Right lobe of liver (tissue), 6 donors: ENCODE data around the gene CDC42BPA. TPM values are rescaled to one million over a fixed set of nuclear protein-coding genes. Genes with fewer than 3 reads are reported as not detected.

ENCODE experiments used
- ATAC-seq, 4 donors: fragments of 200-7000 bp; cut with Tn5 transposase; one replicate each; pipeline ENCODE4 v1.9.1; 2020; ENCODE audit warnings: mild to moderate bottlenecking in 4 of 4, moderate library complexity in 4 of 4
- DNase-seq, 3 donors: peaks; one replicate each; pipeline ENCODE4 v3.0.0-alpha.2; 2020
- H3K27ac ChIP-seq, 3 donors: fragments of 200-600 bp; one replicate each; pipeline ENCODE4 v1.8.0; 2022
- H3K27me3 ChIP-seq, 2 donors: fragments of 200-600 bp; one replicate each; pipeline ENCODE4 v1.8.0; 2022
- H3K36me3 ChIP-seq, 4 donors: fragments of 200-600 bp; sonication (generic) in 1 of 4; one replicate each; pipeline versions ENCODE4 v1.5.1 to v1.8.0; 2017 to 2022; ENCODE audit warnings: control low read depth in 1 of 4
- H3K4me1 ChIP-seq, 4 donors: fragments of 200-600 bp; sonication (generic) in 1 of 4; one replicate each; pipeline versions ENCODE4 v1.5.1 to v1.8.0; 2017 to 2022; ENCODE audit warnings: control low read depth in 1 of 4
- H3K4me3 ChIP-seq, 3 donors: fragments of 200-600 bp; one replicate each; pipeline ENCODE4 v1.8.0; 2022
- H3K9me3 ChIP-seq, 4 donors: fragments of 200-600 bp; sonication (generic) in 1 of 4; one replicate each; pipeline versions ENCODE4 v1.5.1 to v1.8.0; 2017 to 2022; ENCODE audit warnings: control low read depth in 1 of 4
- POLR2A ChIP-seq: fragments of 450-650 bp; IDR thresholded peaks from one replicate; pipeline ENCODE4 v1.6.1; 2017; ENCODE audit warnings: antibody characterized with exemption, mild to moderate bottlenecking
- WGBS: methylation state at CpG from one replicate; pipeline ENCODE4 v1.1.6; 2018; ENCODE audit warnings: low coverage, low lambda C conversion rate; ENCODE audit not compliant: insufficient coverage; ENCODE audit errors: missing lambda C conversion rate; 5-methylcytosine and 5-hydroxymethylcytosine counted together
- intact Hi-C, 2 donors: fragments of 100-400 bp; cut with DNase I; formaldehyde crosslinking; loops; one replicate each; pipeline versions ENCODE4 v1.11.2 to v1.14.1; 2022
- total RNA-seq, 6 experiments: library from RNA; depleted of rRNA in 2 of 6; stranded (reverse); fragments of >200 nt in 2 of 6; fragmentation: NEBNext Ultra II Directional in 3 of 6; extraction: Animal tissue kit (Norgen Biotek cat#: 25700) in 3 of 6; gene quantifications; one replicate each; pipeline versions ENCODE4 v1.1.0 to v1.2.4, GENCODE V29; 2016 to 2023
- TF ChIP-seq, protein P1 (sequence below), 4 donors: fragments of 200-600 bp in 3 of 4; fragments of 450-650 bp in 1 of 4; IDR thresholded peaks; one replicate each; pipeline versions ENCODE4 v1.5.1 to v1.8.0; 2016 to 2022; ENCODE audit warnings: antibody characterized with exemption in 4 of 4, mild to moderate bottlenecking in 2 of 4
- donor health status: DM: no; HTN: yes; CAD: no.
- donor health status: DM: no; HTN: no; CAD: no.
- donor health status: DM: no; HTN: no; CAD: no.
- donor health status: DM: no; HTN: yes; CAD: no.
- donor health status: DM: no; HTN: yes; CAD: no.

Gene CDC42BPA
- total RNA-seq, 6 experiments from 2014 or later, result 11.4 to 35.0 (median 22.2) TPM

- H3K9me3 ChIP-seq, result no peaks in the 10 kb centered on the region
- ATAC-seq (peak; percentile 71 to 84 (median 78)), DNase-seq (peak; percentile 64 to 80 (median 67))
- H3K4me1 ChIP-seq, result peaks cover 0 to 23% (median 3%) of the 10 kb centered on the region in 4 donors
- TF ChIP-seq, protein P1, sequence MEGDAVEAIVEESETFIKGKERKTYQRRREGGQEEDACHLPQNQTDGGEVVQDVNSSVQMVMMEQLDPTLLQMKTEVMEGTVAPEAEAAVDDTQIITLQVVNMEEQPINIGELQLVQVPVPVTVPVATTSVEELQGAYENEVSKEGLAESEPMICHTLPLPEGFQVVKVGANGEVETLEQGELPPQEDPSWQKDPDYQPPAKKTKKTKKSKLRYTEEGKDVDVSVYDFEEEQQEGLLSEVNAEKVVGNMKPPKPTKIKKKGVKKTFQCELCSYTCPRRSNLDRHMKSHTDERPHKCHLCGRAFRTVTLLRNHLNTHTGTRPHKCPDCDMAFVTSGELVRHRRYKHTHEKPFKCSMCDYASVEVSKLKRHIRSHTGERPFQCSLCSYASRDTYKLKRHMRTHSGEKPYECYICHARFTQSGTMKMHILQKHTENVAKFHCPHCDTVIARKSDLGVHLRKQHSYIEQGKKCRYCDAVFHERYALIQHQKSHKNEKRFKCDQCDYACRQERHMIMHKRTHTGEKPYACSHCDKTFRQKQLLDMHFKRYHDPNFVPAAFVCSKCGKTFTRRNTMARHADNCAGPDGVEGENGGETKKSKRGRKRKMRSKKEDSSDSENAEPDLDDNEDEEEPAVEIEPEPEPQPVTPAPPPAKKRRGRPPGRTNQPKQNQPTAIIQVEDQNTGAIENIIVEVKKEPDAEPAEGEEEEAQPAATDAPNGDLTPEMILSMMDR (IDR thresholded peaks at IDR 0.05), result no peak
- TF ChIP-seq POLR2A, result no peak
- WGBS, result 51% methylated on average over 8 of the region's 10 CpGs
- peaks cover 0 to 22% (median 7%) of the 10 kb centered on the region in 4 donors for H3K36me3 ChIP-seq
- intact Hi-C loops, result no loop called here
- H3K4me3 ChIP-seq, result no peak overlapping the region
- H3K27me3 ChIP-seq, result no peaks in the 10 kb centered on the region
- peak overlapping the region in 1 of 3 donors; percentile 56 for H3K27ac ChIP-seq
Observed at GRCh38 chr1:226990133-226990716, 328.1 kb downstream of the CDC42BPA start.

DNA sequence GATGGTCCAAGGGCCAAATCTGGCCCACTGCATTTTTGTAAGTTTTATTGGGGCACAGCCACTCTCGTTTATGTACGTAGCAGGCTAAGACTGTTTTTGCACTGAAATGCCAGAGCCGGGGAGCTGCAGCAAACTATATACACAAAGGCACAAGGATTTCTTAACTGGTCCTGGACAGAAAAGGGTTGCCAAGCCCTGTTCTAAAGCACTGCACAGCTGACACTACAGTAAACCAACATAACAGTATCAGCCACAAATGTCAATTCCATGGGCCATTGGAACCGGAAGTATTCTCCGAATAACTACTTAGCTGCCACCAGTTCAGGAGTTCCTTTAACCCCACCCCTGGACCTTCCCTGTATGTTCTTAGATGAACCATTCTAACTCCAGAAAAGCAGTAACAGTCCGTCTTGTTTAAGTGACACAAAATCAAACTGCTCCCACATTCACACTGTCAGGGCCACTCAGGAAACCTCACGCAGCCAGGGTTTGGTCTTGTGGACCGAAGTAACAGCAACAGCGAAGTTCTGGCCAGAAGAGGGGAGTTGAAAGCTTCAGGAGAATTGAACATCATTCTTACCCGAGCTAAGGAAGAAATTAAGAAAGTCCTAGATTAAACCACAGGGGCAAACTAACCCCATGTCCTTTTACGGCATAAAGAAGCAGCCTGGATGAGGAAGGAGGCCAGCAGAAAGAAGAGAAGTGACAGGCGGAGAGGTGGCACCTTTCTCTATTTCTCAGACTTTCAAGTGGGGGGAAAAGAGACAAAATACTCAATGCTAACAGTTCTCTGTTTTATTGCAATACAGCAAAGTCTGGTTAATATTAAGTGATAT lies 329.0 kb downstream of the CDC42BPA start:
- peaks cover 0 to 23% (median 3%) of the 10 kb centered on the region in 4 donors for H3K4me1 ChIP-seq
- ATAC-seq (peak in 1 of 4 donors; percentile 8), DNase-seq (no peak)
- H3K27me3 ChIP-seq, result no peaks in the 10 kb centered on the region
- H3K27ac ChIP-seq, result peak overlapping the region in 2 of 3 donors; percentile 37 to 56
- no peaks in the 10 kb centered on the region for H3K9me3 ChIP-seq
- peaks cover 0 to 30% (median 11%) of the 10 kb centered on the region in 4 donors for H3K36me3 ChIP-seq
- H3K4me3 ChIP-seq, result no peak overlapping the region
- intact Hi-C loops, result no loop called here
- TF ChIP-seq POLR2A, result no peak
- TF ChIP-seq, protein P1 (IDR thresholded peaks at IDR 0.05), result no peak
- 71% methylated on average over 12 of the region's 12 CpGs for WGBS

DNA sequence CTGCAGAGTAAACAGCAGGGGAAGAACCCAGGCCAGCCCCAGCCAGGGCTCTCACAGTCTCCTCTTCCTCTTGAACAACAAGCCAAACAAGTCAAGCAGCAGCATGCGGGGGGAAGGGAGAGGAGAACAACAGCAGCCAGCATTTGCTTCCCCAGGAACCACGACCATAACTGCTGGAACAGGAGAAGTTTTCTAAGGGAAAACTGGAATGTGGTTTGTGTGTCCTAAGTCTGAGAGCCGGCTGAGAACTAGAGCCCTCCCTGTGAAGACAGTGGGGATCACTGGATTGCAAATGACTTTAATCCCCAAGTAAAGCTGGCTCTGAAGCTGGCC lies 330.0 kb downstream of the CDC42BPA start:
- H3K36me3 ChIP-seq, result peaks cover 0 to 38% (median 12%) of the 10 kb centered on the region in 4 donors

DNA sequence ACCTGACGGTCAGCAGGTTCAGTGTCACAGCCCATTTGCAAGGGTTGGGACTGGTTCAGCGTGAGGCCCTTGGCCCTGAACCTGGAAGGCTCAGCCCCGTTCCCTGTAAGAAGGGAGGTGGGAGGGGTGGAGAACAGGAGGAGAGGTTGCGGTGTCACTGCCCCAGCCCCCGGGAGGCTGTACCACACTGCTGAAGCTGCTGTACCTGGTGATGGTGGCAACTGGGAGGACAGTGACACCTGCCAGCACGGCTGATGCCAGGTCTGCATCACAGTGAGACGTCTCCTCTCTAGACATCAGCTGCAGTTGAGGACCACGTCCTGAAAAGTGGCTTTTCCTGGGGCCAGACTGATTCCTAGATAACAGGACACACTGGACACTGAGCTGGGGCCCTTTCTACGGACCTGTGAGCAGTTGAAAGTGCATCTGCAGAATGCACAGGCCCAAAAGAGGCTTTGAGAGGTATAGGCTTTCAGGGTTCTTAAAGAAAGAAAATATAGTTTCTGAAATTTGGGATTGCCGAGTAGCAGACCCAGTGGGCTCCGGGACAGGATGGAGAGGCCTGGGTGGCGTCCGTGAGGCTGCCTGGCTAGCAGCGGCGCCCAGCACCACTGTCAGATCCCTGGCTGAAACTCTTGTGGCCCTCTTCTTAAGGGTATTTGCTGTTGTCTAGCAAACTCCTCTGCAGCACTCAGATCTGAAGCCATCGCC lies 330.5 kb downstream of the CDC42BPA start:
- Histone ChIP-seq H3K27ac (no peak overlapping the region), H3K27me3 (no peaks in the 10 kb centered on the region), H3K9me3 (no peaks in the 10 kb centered on the region), H3K36me3 (peaks cover 0 to 44% (median 13%) of the 10 kb centered on the region in 4 donors), H3K4me1 (peaks cover 0 to 23% (median 3%) of the 10 kb centered on the region in 4 donors), H3K4me3 (no peak overlapping the region)
- 92% methylated on average over 6 of the region's 16 CpGs for WGBS
- no peak for TF ChIP-seq POLR2A
- TF ChIP-seq, protein P1 (IDR thresholded peaks at IDR 0.05), result no peak
- intact Hi-C loops, result no loop called here
- peak in 1 of 4 donors; percentile 4 for ATAC-seq
- DNase-seq, result no peak

More for the DNA sequence above, 330.0 kb downstream of the CDC42BPA start:
- H3K27me3 ChIP-seq, result no peaks in the 10 kb centered on the region
- WGBS, result 53% methylated on average over 3 of the region's 3 CpGs
- intact Hi-C loops, result no loop called here
- no peak for TF ChIP-seq POLR2A
- TF ChIP-seq, protein P1 (IDR thresholded peaks at IDR 0.05), result no peak
- H3K4me1 ChIP-seq, result peaks cover 0 to 23% (median 3%) of the 10 kb centered on the region in 4 donors
- no peaks in the 10 kb centered on the region for H3K9me3 ChIP-seq
- ATAC-seq (peak in 2 of 4 donors; percentile 4 to 26), DNase-seq (no peak)
- no peak overlapping the region for H3K27ac ChIP-seq
- H3K4me3 ChIP-seq, result no peak overlapping the region
